ENCODE results near the gene CHCHD6.
A peak's percentile ranks its signal among the peaks of the same experiment; 100 is the strongest.

Gene CHCHD6

DNA sequence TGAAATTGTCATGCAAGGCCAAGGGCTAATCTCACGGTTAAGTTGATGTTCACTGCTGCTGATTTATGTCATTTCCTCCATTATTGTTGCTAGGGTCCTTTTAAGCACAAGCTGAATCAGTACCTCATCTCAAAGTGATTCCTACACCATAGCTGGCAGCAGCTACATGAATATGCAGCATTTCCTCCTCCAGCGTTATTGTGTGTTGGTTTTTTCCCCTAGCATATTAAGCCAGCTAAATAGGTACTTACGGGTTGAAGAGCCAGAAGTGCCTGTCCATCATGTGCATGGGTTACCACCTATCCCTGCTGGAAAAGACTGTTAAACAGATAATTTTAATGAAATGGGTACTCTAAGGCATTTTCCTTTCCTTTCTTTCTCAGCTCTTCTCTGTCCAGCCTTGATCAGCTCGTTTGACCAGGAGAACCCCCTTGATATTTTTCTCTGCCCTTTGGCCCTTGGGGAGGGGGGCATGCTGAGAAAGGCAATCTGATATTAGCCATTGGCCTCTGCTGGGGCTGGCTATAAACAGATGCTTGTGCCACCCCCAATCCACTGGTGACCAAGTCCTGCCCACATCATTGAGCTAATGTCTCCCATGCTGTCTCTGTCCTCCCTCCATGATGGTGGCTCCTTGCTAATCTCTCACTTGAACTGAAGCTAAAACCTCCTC, 163.3 kb downstream of the CHCHD6 start:
- no peak for DNase-seq

DNA sequence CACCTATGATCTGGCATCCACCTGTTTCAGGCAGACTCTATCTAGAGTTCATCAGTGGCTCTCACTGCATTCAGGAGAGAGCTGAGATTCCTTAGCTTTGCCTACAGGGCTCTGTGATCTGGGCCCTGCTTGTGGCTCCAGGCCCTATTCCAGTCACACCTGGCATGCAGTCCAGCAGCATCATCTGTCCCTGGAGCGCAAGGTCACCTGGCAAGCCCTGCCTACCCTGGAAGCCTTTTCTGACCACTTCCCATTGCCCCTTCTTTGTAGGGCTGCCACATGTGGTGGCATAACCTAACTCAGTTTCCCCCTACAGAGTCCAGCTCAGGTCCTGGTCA, 163.8 kb downstream of the CHCHD6 start:
- DNase-seq, result no peak

DNA sequence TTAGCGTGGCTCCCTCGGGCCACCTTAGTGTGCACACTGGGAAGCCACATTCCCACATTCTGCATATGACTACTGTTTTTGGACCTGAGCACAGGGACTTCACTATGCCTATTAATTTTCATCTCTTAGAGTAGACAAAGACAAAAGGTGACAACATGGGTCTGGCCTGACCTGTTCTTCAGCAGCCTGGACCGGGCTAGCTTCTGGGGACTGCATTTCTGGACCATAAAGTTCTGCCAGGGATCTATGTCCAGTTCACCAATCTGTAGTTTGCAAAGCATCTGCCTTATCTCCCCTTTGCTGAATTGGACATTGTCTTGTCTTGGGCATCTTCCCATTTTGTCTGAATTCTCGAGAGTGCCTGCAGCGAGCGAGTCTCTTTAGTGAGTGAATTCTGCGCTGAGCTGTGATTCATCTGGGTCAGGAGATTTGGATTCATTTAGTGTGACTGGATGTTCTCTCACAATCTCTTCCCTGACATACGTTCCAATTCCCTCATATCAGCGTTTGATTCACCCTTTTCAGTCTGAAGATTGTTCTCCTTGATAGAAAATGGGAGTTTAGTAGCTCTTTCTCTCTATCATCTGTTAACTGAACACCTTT, 166.7 kb downstream of the CHCHD6 start:
- no peak for DNase-seq

DNA sequence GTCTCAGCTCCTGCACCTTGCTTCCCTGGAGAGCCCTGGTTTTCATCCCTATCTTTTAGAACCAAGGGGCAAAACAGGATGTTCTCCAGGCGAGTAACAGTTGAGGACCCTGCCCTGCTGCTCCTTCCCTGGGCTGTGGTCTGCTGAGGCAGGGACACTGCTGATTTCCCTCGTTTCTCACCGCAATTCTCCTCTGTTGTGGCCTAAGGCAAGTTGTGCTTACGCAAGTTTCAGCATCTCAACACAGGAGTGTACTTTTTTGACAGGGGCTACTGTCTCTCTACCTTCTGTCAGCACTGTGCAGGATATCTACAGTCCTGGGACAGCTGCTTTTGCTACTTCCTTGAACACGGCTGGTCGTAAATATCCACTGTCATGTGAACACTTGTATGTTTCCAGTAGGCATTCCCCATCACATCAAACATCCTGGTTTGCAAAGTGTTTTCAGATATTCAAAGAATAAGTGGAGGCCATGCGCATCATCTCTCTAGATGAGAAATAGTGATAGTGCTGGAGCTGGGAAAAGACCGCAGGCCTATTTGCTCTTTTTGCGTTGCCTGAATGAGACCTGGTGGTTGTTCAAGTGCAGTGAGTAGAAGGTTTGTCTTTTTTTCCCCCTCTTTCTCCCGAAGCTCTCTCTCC, 168.8 kb downstream of the CHCHD6 start:
- no peak for DNase-seq

DNA sequence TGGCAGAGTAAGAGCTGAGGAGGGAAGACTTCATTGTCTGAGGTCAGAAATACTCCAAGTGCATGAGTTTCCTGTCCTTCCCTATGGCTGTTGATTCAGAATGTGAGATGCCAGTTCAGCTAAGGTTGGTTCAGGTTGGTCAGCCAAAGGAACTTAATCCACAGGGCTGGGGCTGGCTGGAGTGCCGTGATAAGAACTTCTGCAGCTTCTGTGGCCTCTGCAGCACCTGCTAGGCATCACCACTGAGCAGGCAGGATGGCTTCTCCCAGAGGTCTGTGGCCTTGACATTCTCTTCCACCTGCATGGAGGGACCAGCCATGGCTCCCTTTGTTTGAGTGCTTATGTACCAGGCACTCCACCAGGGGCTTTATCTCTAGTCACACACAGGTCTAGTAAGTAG, 169.4 kb downstream of the CHCHD6 start:
- no peak for DNase-seq

DNA sequence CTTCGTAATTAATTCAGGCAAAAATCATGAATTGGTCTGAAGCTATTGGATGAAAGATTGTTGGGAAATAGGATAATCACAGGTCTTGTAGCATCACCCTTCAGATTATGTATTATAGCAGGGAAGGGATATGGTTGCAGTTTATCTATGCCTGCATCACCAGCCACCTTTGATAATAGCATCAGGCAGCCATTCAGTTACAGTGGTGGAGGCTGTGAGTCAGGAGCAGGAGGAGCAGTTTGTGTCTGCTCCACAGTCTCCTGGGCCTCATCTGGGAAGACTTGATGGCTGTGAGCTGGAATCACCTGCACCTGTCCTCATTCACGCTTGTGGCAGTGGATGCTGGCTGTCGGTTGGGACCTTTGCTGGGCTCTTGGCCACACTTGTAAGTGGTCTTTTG, 174.6 kb downstream of the CHCHD6 start:
- no peak for DNase-seq

DNA sequence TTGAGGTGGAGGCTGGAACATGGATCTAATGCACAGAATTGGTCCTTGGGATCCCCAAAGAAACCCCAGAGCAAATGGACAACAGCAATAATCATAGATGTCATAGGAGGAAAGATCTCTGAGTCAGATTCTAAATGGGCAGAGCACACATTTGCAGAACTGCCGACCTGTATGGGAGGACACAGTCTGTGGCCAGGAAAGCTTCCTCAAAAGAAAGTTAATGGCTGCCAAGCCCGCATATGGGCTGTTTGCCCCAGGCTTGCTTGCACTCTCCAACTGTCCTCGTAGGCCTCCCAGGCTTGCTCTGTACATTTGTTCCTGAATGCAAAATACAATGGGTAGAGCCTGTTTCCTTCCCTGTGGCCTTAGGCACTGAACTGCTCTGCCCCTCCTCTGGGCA, 176.9 kb downstream of the CHCHD6 start:
- DNase-seq, result no peak

DNA sequence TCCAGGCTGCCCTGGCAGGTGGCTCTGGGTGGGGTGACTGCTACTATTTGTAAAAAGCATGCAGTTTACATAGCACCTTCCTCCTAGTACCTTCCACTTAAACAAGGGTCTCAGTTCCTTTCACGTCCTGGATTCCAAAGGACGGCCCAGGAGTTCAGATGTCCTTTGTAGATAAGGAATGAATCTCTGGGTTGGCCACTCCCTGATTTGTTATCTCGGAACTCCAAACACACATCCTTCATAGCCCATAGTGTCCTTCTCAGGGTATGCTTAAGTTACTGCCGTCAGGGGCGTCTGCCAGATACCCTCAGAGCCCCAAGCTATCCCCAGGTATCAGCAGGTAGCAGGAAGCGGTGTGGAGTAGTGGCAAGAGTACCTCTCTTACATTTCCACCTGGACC, 177.8 kb downstream of the CHCHD6 start:
- no peak for DNase-seq

DNA sequence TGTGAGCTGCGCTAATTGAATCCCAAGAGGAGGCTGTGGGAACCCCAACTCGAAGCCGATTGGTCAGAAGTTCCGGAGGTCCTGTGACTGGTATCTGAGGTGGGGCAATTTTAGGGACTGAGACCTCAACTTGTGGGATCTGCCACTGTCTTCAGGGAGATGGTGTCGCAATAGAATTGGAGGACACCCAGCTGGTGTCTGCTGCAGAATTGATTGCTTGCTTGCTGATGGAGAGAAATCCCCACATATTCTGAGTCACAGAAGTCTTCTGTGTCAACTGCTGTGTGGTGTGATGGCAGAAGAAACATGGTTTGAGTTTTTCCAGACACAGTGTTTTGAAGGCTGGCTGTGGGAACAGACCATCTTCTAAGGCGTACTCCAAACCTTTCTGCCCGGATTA, 179.2 kb downstream of the CHCHD6 start:
- no peak for DNase-seq

DNA sequence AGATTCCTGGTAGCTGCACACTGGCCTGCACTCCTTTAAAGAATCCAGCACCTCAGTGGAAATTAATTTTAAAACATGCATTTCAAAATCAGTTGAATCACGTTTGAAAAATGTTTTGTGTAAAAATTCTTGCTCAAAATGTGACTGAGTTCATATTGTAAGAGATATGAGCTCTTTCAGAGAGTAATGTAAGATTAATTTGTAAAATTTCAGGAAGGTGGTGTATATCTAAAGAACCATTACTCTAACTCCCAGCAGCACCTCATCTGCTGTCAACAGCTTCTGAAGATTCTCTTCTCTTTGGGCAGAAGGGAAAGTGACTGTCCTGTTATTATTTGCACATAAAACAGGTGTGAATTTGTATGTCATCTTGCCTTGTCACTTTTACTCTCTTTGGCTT, 181.4 kb downstream of the CHCHD6 start:
- DNase-seq, result no peak

DNA sequence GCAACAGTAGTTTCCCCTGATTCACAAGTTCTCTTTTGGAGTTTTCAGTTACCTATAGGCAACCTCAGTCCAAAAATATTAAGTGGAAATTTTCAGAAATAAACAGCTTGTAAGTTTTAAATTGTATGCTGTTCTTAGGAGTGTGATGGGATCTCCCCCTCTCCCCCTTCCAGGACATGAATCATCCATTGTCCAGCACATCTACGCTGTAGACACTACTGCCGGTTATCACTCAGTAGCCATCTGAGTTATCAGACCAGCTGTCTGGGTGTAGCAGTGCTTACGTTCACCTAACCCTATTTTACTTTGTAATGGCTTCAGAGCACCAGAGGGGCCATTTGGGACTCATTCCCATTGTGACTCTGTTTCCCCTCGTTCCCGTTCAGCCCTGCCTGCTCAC, 182.2 kb downstream of the CHCHD6 start:
- no peak for DNase-seq

DNA sequence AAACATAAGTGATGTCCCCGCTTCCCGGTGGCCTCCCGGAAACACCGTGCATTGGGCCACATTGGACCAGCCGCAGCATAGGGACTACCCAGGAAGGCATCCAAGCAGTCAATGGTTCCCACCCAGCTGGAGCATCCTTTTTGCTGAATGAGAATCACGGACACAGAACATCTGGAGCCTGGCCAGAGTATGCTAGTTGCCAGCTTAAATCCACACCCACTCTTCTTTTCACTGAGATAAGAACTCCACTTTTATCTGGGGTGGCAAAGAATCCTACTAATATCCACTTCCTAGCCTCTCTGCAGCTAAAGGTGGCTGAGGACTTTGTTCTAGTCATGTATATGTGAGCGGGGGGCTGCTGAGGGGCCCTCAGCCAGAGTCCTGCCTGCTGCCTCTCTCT, 183.6 kb downstream of the CHCHD6 start:
- DNase-seq, result no peak

DNA sequence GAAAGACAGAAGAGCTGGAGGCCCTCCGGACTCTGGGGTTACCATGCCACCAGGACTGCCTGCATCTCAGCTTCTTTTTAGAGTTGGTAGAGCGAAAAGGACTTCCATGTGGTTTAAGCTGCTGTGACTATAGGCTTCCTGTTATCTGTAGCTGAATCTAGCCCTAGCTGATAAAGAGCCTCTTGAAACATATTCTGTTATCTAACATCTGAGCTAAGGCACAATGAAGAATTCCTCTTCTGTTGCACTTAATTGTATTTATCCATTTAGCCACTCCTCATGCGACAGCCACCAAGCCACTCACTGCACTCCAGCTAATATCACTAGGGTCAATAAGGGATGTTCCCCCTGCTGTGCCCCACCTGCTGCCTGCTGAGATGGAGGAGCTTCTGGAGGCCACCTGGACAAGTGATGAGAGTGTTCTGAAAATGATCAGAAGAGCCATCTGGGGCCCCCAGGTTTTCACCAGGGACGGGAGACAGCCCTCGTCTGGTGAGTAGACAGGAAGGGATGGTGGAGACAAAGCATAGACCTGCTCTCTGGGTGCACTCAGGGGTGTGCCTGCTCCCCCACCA, 184.2 kb downstream of the CHCHD6 start:
- peak; percentile 57 for DNase-seq

DNA sequence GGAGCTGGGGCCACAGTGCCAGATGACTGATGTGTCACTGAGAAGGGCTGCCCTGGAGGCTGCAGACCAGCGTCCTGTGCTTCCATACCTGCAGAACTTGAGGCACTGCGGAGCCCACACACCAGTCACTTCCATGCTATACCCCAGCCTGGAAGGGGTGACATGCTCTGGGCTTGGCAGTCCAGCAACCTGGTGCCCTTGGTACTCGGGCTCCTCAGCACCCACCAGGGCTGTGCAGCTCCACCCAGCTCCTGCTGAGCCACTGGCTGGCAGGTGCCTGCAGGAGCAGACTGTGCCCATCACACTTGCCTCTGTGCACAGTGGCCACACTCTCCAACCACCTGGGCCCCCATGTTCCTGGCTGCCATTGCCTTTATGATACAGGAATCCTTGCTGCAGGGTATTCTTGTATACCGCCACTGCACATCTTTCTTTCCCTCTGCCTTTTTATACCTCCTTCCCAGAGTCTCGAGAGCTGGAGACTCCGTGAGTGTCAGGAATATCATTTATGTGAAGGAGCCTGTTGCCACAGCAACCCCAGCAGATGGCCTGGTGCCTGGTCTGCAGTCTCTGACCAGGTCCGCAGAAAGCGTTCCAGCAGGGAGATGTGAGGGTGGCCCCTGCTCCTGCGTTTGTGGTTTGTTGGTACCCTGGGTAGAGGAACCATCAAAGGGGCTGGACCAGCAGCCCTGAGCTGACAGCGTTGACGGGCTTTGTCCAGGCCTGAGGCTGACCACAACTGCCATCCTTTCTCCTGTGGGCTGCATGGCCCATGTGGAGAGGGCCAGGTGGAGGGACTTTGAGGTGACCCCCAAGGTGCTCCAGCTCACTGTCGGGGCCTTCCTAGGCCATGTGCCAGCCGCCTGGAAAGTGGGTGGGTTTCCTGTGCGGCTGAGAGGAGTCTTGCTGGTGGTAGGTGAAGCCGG, 185.5 kb downstream of the CHCHD6 start:
- peak; percentile 9 for DNase-seq

DNA sequence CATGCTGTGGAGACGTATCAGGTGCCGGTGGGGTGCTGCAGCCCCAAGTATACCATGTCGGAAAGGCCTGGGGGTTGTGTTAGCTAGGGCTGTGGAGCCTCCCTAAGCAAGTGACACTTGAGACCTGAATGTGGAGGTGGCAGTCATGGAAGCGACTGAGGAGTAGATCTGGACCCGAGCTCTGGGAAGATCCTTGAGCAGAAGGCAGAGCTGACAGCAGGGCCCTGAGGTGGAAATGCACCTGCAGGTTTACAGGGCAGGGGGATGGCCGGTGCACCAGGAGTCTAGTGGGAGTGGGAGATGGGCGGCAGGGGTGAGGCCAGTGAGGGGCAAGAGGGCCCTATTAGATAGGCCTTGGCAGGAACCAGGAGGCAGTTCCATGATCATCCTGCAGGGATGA, 187.1 kb downstream of the CHCHD6 start:
- DNase-seq, result no peak

DNA sequence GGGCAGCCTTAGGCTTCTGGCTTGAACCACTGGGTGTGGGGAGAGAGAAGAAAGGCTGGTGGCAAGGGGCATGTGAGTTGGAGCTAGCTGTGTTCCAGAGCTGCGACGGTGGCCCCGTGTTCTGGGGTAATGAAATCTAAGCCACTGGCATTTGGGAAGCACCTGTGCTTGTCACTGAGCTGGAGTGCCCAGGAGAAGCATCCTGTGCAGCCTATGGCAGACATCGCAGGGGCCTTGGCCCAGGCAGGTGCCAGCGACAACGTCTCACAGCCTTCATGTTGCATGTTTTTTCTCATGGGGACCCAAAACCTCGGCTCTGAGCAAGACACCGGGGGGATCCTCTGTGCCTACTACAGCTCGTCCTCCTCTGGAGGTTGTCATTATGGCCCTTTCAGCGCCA, 187.8 kb downstream of the CHCHD6 start:
- no peak for DNase-seq

DNA sequence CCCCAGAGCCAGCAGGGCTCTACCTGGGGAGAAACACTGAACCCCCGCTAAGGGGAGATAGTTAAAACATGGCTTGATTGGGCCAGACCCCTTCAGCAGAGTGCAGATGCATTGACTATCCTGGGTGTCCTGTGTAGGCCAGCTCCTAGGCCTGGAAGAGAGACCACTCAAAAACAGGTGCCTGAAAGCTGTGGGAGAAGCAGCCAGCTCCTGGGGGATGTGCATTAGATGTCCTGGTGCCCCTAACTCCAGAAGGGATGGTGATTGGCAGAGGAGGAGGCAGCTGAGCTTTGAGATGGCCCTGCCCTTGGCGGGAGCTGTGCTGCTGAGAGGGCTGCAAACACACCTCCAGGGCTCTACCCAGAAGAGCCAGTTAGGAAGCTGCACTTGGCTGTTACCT, 189.6 kb downstream of the CHCHD6 start:
- no peak for DNase-seq

DNA sequence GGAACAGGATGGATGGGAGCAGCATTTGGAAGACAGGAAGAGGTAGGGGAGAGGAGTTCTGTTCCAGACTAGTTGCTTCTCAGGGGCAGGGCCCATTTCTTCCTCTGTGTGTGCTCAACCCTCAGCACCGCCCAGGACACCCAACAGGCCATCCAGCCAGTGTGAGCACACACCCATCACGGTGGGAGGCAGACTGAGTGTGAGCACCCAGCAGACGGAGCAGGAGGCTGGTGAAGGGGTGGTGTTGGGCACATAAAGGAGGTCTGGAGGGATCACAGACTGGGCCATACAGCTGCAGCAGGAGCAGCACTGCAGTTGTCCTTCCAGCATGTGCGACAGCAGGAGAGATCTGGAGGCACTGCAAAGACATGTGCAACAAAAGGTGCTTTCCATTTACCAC, 190.4 kb downstream of the CHCHD6 start:
- no peak for DNase-seq

DNA sequence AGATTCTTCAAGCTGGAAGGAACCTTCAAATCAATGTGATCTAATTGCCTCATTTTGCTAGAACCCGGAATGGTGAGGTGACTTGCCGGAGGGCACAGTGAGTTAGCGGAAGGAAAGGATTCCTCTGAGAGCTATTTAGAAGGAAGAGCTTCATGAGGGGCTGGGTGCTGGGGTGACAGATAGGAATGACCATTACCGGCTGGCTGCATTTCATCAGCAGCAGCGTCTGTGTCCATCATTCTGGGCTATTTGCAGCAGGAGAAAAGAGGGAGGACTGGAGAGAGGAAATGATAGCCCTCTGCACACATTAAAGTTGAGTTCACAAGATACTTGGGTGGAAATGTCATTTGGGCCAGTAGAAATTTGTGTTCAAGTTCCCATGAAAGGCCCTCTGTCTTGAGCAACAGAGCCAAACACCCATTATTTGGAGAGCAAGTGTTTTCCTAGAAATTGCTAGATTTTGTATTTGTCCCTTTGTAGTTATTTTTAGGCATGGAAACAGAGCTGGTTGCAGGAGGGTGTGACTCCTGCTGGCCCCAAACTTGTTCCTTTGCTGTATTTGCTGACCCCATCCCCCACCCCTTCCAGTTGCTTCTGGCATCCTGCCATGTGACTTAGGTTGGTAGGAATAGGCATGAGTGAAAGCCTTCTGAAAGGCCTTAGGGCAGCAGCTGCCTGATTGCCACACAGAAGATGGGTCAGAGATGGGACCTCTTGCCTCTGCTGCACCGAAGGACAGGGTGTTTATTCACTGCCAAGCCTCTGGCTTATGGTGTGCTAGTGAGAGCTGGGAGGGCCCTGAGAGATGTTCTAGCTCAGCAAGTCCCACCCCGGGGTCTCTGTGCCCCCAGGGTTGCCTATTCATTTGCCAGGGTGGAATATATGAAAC, 191.4 kb downstream of the CHCHD6 start:
- DNase-seq, result peak; percentile 18

DNA sequence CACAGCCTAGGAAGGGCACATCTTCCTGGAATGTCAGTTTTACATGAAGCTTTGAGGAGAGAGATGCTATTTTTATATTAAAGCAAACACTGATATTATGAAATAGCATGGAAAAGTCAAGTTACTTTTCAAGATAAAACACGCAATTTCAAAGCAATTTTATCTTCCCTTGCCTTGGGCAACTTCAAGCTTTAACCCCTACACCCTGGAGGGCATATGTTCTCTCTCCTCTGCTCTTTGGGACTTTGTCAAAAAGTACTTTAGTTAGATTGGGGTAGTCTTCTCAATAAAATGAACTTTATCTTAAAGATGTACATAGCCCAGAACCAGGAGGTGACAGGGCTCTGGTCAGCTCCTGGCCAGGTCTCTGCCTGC, 192.0 kb downstream of the CHCHD6 start:
- no peak for DNase-seq

DNA sequence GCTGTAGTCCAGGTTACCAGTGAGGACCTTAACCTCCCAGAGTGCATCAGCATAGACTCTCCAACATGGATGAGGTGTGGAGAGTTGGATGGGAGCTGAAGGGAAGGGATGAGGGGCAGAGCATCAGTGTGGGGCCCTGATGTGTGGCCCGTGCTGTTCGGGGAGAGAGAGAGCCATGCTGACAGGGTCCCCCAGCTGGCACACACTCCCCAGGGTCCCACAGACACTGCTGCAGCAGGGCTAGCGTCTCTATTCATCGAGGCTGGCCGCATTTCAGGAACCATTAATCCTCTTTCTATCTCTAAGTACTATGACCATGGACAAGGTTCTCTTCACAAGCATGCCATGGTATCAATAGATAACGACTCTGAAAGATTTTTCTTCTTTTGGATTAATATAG, 192.9 kb downstream of the CHCHD6 start:
- DNase-seq, result no peak

DNA sequence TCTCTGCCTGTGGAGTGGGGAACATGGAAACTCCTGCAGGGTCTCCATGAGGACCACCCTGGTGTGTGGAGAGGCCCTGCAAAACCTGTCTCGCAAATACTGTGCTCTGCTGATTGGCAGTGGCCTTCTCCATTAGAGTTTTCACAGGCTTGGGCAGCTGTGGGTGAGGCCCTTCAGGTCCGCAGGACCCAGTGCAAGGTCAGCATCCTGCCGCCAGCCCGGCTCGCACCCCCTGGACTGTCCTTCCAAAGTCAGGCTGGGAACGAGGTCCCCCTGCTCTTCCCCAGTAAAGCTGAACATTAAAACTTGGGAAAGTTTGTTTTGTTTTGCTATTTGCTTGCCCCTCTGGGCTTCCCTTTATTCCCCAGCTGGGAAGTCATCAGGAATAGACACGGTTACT, 193.9 kb downstream of the CHCHD6 start:
- DNase-seq, result no peak
